Inflammatory macrophage treated with lipopolysaccharide for 4 hours (primary cell): ENCODE data around the gene LRFN5.
"Not testable (repeated sequence)": the region's sequence is repeated elsewhere in the genome, so short reads cannot be mapped to it uniquely, and the experiment has no call there.

Experiments
- DNase-seq: peaks from one replicate; pipeline ENCODE4 v3.0.0-alpha.2; 2020

Gene LRFN5

GRCh38 chr14:41606532-41607303 lies at the start of gene LRFN5:
Gene LRFN5, plus strand, starts transcription at chr14:41606876.
- no peak for DNase-seq

- DNase-seq, result no peak
These were observed 48.2 kb upstream of the LRFN5 start for GRCh38 chr14:41558490-41558889.

- DNase-seq, result not testable (repeated sequence)
These were observed 39.8 kb upstream of the LRFN5 start for GRCh38 chr14:41566864-41567263.

- DNase-seq, result no peak
These were observed 37.7 kb upstream of the LRFN5 start for GRCh38 chr14:41568979-41569378.

- DNase-seq, result no peak
These were observed 36.1 kb upstream of the LRFN5 start for GRCh38 chr14:41570415-41571155.

- no peak for DNase-seq
These were observed 20.4 kb upstream of the LRFN5 start for GRCh38 chr14:41586237-41586636.

GRCh38 chr14:41597647-41598046 lies 9.0 kb upstream of the LRFN5 start:
- no peak for DNase-seq

GRCh38 chr14:41599805-41600385 lies 6.8 kb upstream of the LRFN5 start:
- DNase-seq, result not testable (repeated sequence)

- DNase-seq, result no peak
These were observed 1.8 kb upstream of the LRFN5 start for GRCh38 chr14:41604721-41605531.

GRCh38 chr14:41605550-41606281 lies 960 bp upstream of the LRFN5 start:
- DNase-seq, result no peak

- no peak for DNase-seq
These were observed 469 bp upstream of the LRFN5 start for GRCh38 chr14:41606282-41606531.

GRCh38 chr14:41607304-41607775 lies 664 bp downstream of the LRFN5 start:
- DNase-seq, result no peak

- no peak for DNase-seq
These were observed 1.4 kb downstream of the LRFN5 start for GRCh38 chr14:41607966-41608663.

GRCh38 chr14:41608681-41609390 lies 2.2 kb downstream of the LRFN5 start:
- no peak for DNase-seq

GRCh38 chr14:41609704-41610183 lies 3.1 kb downstream of the LRFN5 start:
- DNase-seq, result no peak

GRCh38 chr14:41615011-41615595 lies 8.4 kb downstream of the LRFN5 start:
- no peak for DNase-seq

GRCh38 chr14:41623736-41624135 lies 17.1 kb downstream of the LRFN5 start:
- no peak for DNase-seq

GRCh38 chr14:41629876-41630275 lies 23.2 kb downstream of the LRFN5 start:
- no peak for DNase-seq

- DNase-seq, result no peak
These were observed 27.6 kb downstream of the LRFN5 start for GRCh38 chr14:41634286-41634685.
